GM21786 (cell line): Measurements from ENCODE around the gene CNOT9.
"Not testable (repeated sequence)": the region's sequence is repeated elsewhere in the genome, so short reads cannot be mapped to it uniquely, and the experiment has no call there.

Experiments used
- ATAC-seq: cut with Tn5 transposase; IDR thresholded peaks from one replicate; pipeline ENCODE4 v1.9.1; 2021; ENCODE audit not compliant: unreplicated experiment

Gene CNOT9

GRCh38 chr2:218568190-218569037 is at the start of gene CNOT9, which contains the start of gene USP37:
TSS of gene CNOT9 (plus strand) at chr2:218568839. CDS start at chr2:218568955, 116 bp downstream.
TSS of gene USP37 (minus strand) at chr2:218568351. CDS start at chr2:218558653, 9,698 bp downstream.
- peak; percentile 78 for ATAC-seq

GRCh38 chr2:218518876-218519275 is 49.8 kb upstream of the CNOT9 start:
- no peak for ATAC-seq

- no peak for ATAC-seq
Measured at GRCh38 chr2:218523651-218524050, 45.0 kb upstream of the CNOT9 start.

DNA sequence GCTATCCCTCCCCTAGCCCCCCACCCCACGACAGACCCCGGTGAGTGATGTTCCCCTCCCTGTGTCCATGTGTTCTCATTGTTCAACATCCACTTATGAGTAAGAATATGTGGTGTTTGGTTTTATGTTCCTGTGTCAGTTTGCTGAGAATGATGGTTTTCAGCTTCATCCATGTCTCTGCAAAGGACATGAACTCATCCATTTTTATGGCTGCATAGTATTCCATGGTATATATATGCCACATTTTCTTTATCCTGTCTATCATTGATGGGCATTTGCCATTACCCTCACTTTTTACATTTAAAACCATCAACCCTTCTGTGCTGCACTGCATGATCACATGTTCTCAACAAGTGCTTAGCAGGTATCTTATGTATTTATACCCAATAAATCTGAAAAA is 40.2 kb upstream of the CNOT9 start:
- not testable (repeated sequence) for ATAC-seq

DNA sequence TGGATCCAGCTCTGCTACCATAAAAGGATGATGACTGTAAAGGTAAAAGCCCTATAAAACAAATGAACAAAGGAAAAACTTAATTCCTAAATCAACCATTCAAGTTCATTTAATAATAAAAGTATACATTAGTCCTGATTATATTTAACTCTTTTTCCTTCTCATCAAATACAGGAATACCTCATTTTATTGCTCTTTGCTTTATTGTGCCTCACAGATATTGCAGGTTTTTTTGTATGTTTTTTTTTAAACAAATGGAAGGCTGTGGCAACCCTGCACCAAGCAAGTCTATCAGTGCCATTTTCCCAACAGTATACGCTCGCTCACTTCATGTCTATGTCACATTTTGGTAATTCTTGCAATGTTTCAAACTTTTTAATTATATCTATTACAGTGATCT is 38.6 kb upstream of the CNOT9 start:
- no peak for ATAC-seq

GRCh38 chr2:218536804-218537494 is 31.7 kb upstream of the CNOT9 start:
- ATAC-seq = no peak

- ATAC-seq = no peak
Measured at GRCh38 chr2:218540015-218540414, 28.6 kb upstream of the CNOT9 start.

DNA sequence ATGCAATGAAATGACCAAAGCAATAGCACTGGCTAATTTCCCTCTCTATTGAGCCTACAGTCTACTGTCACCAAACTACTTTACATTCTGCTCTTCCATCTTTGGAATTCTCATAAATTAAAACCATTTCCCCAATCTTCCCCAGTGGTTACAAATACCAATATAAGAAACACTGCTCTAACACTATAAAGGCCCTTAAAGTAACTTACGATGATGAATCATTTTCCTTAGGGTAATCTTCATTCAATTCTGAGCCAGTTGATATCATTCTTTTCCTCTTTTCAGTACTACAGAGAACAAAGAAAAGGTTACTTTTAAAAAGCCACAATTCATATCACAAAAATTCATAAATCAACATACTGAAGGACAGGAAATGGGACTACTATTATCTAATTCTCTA is 22.6 kb upstream of the CNOT9 start:
- ATAC-seq = no peak

DNA sequence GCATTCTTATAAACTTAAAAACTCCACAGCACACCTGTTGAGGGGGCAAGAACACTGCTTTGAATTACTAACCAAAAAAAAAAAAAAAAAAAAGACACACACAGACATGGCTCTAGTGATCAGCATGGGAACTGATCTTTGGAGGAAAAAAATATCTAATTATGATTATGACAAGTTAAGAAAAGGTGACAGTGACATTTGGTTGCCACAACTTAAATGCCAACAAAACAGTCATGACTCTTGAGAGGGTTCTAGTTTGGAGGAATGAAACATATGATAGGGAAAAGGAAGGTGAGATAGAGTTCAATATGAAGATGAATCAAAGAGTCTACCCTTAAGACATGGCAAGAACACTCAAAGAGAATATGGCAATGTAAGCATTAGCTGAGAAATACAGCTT is 21.1 kb upstream of the CNOT9 start:
- no peak for ATAC-seq

GRCh38 chr2:218547978-218548377 is 20.7 kb upstream of the CNOT9 start:
- no peak for ATAC-seq

DNA sequence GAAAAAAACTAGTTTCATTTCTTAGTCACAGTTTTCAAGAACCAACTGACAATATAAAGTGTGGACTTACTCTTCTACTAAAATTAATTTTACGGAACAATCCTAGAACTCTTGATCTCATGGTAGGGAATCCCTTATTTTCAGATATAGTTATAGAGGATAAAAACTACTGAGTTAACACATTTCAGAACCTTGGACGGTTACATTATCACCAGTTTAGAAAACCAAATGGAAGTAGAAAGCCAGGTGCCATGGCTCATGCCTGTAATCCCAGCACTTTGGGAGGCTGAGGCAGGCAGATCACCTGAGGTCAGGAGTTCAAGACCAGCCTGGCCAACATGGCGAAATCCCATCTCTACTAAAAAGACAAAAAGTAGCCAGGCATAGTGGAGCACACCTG is 14.4 kb upstream of the CNOT9 start:
- ATAC-seq = not testable (repeated sequence)

DNA sequence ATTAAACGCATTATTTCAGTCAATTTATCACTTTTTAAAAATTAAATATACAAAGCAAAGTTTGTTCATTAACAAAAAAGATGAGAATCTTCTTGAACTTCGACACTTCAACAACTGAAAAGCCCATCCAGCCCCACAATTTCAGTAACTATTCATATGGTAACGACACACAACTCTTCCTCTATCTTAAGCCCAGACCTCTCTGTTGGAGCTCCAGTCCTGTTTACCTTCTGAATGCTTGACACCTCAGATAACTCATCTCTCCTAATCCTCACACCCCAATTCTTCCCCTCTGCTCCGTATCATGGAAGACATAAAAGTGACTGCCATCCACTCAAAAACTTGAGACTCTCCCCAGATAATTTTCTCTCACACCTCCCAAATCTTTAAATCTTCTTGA is 13.1 kb upstream of the CNOT9 start:
- no peak for ATAC-seq

GRCh38 chr2:218557941-218558340 is 10.7 kb upstream of the CNOT9 start:
- no peak for ATAC-seq

- no peak for ATAC-seq
Measured at GRCh38 chr2:218558986-218559385, 9.7 kb upstream of the CNOT9 start.

DNA sequence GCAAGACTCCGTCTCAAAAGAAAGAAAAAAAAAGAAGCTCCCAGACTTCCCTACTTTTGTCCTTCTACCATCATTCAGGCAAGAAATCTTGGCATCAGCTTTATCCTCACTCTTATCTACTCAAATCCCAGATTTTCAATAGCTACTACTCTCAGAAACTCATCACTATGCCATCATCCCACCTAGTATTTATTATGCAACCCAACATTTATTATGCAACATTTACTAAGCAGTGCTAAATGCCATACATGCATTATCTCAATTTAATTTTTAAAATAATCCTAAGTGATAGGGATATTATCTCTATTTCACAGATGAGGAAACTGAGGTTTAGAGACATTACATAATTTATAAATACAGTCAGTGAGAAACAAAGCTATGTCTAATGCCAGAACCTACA is 4.6 kb upstream of the CNOT9 start:
- ATAC-seq = no peak

- ATAC-seq = no peak
Measured at GRCh38 chr2:218566296-218566695, 2.3 kb upstream of the CNOT9 start.

GRCh38 chr2:218567797-218568189 is 846 bp upstream of the CNOT9 start:
- peak; percentile 35 for ATAC-seq

GRCh38 chr2:218569038-218569431 is 396 bp downstream of the CNOT9 start:
- peak; percentile 16 for ATAC-seq

- ATAC-seq = no peak
Measured at GRCh38 chr2:218569661-218570500, 1.2 kb downstream of the CNOT9 start.

DNA sequence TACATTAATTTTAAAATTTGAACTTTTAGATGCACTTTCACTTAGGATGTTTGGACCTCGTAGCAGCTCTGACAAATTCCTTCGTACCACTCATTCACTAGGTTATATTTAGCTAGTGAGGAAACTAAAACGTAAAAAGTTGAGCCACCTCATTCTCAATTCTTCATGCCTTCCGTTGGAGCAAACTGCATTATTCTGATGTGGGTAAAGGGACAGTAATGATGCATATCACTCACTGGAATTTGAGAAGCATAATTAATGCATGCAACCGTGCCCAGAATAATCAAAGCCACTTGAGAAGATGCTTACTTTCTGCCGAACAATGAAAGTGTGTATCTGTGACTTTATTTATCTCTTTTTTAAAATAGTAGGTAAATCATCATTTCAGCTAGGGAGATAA is 2.2 kb downstream of the CNOT9 start:
- no peak for ATAC-seq

GRCh38 chr2:218576854-218577253 is 8.2 kb downstream of the CNOT9 start:
- no peak for ATAC-seq
